AG09309 (cell line): ENCODE measurements around the gene LRRC23.

ENCODE experiments used
- DNase-seq: peaks from one replicate; pipeline ENCODE4 v3.0.0-alpha.2; 2010; ENCODE audit warnings: low read depth
- H3K4me3 ChIP-seq: 2 replicates; pipeline ENCODE4 v1.5.1; 2011; ENCODE audit warnings: mild to moderate bottlenecking, low read depth, low read length, moderate library complexity; ENCODE audit not compliant: control insufficient read depth
- CTCF ChIP-seq: IDR thresholded peaks from 2 replicates; pipeline ENCODE4 v1.5.1; 2011; ENCODE audit warnings: mild to moderate bottlenecking, low read depth, low read length, inconsistent platforms; ENCODE audit not compliant: insufficient read depth, control insufficient read depth; ENCODE audit errors: missing control alignments

Gene LRRC23

GRCh38 chr12:6960593-6961277 lies 56.1 kb downstream of the LRRC23 start:
- H3K4me3 ChIP-seq, result no peak overlapping the region
- DNase-seq, result no peak

GRCh38 chr12:6961278-6961694 lies 56.7 kb downstream of the LRRC23 start:
- no peak for DNase-seq
- no peak for TF ChIP-seq CTCF
- no peak overlapping the region for H3K4me3 ChIP-seq

More at GRCh38 chr12:6960593-6961277, 56.1 kb downstream of the LRRC23 start:
- peak; percentile 29 for TF ChIP-seq CTCF

- peak; percentile 55 for TF ChIP-seq CTCF
- no peak for DNase-seq
- no peak overlapping the region for H3K4me3 ChIP-seq
Measured at GRCh38 chr12:6961695-6962284, 57.2 kb downstream of the LRRC23 start.

DNA sequence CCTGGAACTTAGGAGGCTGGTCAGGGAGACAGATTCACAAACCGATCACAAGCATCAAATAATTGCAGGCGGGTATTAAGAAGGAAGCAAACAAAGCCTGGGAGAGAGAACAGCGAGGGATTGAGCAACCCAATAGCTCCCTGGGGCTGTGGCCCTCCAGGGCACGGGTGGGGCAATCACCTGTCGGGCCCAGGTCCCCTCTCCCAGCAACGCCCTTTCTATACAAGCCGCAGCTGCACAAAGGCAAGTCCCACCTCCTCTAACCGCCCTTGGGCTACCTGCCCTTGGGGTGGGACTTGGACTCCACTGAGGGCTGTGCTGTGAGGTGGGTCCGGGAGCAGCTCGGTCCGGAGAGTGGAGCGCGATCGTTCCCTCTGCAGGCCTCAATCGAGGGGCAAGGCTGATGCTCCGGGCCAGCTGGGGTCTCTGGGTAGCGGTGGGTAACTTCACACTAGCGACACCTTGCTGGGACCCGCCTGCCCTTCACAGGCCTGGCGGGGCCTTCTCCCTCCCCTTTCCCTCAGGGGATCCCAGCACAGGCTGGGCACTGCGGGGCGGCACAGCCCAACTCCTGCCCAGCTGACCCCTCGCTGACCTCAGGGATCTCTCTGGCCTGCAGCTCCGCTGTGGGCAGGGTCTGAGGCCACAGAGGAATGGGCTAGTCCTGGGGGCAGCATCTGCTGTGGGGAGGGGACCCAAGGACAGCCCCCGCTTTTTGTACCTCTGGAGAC lies 57.8 kb downstream of the LRRC23 start:
- no peak overlapping the region for H3K4me3 ChIP-seq
- TF ChIP-seq CTCF, result no peak
- DNase-seq, result no peak

DNA sequence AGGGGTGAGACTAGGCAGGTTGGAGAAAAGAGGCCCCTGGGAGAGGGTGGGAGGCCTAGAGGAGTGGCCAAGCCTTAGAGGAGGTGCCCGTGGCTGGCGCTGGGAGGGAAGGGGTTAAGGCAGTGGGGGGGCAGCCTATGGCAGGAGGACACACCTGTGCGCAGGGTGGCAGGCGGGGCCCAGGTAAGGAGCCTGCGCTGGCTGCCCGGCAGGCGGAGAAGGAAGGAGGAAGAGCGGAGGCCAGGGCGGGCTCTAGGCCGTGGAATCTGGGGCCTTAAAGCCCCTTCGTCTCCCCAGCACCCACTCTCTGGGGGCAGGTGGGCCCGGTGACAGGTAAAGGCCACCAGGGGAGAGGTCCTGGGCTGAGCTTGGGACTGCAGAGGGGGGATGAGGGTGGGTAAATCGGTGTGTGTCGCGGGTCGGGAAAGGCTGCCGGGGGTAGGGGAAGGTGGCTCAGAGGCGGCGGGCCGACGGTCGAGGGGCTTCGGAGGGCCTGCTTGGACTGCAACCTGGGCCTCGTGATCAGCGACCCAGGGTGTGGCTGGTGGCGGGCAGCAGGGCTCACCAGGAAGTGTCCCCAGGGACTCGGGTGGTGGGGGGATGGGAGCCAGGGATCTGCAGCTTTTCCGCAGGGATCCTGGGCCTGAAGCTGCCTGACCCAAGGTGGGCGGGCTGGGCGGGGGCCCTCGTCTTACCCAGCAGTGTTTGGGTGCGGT lies 58.6 kb downstream of the LRRC23 start:
- DNase-seq, result no peak
- H3K4me3 ChIP-seq, result no peak overlapping the region
- no peak for TF ChIP-seq CTCF
